OCI-LY7 (cell line): Measurements from ENCODE around the gene SMURF1.

Experiments
- EZH2phosphoT487 ChIP-seq: fragments of 200-600 bp; sonication (generic); IDR thresholded peaks from 2 replicates; pipeline ENCODE4 v1.6.1; 2018; ENCODE audit warnings: low read depth, borderline replicate concordance, mild to moderate bottlenecking, mixed run types, antibody characterized with exemption, low read length, moderate library complexity, mixed read lengths
- TF ChIP-seq, protein P1 (sequence below): fragments of 200-600 bp; sonication (generic); conservative IDR thresholded peaks from 2 replicates; pipeline ENCODE4 v1.5.1; 2014; ENCODE audit warnings: mild to moderate bottlenecking, antibody characterized with exemption, low read length, moderate library complexity, mixed read lengths

DNA sequence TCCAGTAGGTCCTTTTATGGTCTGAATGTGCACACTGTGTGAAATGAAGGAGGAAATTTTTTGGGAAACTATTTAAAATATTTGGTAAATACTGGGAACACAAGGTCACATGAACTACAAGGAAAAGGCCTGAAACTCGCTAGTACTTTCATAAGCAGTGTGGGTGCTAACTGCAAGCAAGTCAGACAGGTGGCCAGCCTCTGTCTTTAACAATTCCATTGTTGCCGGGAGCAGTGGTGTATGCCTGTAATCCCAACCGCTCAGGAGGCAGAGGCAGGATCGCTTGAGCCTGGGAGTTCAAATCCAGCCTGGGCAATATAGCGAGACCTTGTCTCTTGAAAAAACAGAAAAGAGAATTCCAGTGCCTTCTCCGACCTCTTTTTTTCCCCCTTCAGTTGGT, 37.5 kb downstream of the SMURF1 start:
- TF ChIP-seq, protein P1, sequence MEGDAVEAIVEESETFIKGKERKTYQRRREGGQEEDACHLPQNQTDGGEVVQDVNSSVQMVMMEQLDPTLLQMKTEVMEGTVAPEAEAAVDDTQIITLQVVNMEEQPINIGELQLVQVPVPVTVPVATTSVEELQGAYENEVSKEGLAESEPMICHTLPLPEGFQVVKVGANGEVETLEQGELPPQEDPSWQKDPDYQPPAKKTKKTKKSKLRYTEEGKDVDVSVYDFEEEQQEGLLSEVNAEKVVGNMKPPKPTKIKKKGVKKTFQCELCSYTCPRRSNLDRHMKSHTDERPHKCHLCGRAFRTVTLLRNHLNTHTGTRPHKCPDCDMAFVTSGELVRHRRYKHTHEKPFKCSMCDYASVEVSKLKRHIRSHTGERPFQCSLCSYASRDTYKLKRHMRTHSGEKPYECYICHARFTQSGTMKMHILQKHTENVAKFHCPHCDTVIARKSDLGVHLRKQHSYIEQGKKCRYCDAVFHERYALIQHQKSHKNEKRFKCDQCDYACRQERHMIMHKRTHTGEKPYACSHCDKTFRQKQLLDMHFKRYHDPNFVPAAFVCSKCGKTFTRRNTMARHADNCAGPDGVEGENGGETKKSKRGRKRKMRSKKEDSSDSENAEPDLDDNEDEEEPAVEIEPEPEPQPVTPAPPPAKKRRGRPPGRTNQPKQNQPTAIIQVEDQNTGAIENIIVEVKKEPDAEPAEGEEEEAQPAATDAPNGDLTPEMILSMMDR: no peak
- no peak for TF ChIP-seq EZH2phosphoT487
